Measurements from ENCODE around the gene ATP1A1. TPM values are rescaled to one million over a fixed set of nuclear protein-coding genes. Genes with fewer than 3 reads are reported as not detected.

The ATP1A1 gene
- polyA plus RNA-seq, 3 donors: 32.3 to 135 (median 32.7) TPM

DNA sequence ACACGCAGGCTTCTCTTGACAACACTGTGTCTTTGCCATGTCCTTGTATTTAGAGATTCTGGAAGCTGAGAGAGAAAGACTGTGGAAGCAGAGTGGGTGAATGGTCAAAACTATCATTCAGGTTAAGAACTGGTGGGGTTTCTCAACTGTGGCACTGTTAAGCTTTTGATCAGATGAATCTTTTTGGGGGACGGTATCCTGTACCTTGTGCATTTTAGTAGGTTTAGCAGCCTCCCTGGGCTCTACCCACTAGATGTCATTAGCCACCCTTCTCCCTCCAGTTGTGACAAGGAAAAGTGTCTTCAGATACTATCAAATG lies 39.4 kb downstream of the ATP1A1 start:
- H3K4me1 ChIP-seq (ENCODE audit: control insufficient read depth in 1 of 2, insufficient read depth in 2 of 2, low read length in 2 of 2): peaks cover 0 to under 1% of the 10 kb centered on the region in 2 donors
- TF ChIP-seq, protein P1, sequence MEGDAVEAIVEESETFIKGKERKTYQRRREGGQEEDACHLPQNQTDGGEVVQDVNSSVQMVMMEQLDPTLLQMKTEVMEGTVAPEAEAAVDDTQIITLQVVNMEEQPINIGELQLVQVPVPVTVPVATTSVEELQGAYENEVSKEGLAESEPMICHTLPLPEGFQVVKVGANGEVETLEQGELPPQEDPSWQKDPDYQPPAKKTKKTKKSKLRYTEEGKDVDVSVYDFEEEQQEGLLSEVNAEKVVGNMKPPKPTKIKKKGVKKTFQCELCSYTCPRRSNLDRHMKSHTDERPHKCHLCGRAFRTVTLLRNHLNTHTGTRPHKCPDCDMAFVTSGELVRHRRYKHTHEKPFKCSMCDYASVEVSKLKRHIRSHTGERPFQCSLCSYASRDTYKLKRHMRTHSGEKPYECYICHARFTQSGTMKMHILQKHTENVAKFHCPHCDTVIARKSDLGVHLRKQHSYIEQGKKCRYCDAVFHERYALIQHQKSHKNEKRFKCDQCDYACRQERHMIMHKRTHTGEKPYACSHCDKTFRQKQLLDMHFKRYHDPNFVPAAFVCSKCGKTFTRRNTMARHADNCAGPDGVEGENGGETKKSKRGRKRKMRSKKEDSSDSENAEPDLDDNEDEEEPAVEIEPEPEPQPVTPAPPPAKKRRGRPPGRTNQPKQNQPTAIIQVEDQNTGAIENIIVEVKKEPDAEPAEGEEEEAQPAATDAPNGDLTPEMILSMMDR (IDR thresholded peaks at IDR 0.05): no peak
- no peak overlapping the region for H3K4me2 ChIP-seq (replicated peaks; ENCODE audit: extremely low read depth, low read length, poor library complexity, severe bottlenecking)
- no peak for DNase-seq
- Mint-ChIP-seq H3K4me3 (no peak overlapping the region), H3K4me1 (peaks cover 3% of the 10 kb centered on the region), H3K9me3 (no peaks in the 10 kb centered on the region), H3K27ac (no peak overlapping the region), H3K36me3 (peaks cover 5 to 12% of the 10 kb centered on the region in 2 donors), H3K27me3 (ENCODE audit: low read depth in 3 of 3) (no peaks in the 10 kb centered on the region)
- H3K79me2 ChIP-seq (ENCODE audit: insufficient read depth, low read length): no peaks in the 10 kb centered on the region
- H3K27me3 ChIP-seq (ENCODE audit: control insufficient read depth in 2 of 2, insufficient read depth in 2 of 2, low read length in 2 of 2): no peaks in the 10 kb centered on the region
- H3K9me3 ChIP-seq (replicated peaks in 1 of 2; ENCODE audit: control insufficient read depth in 1 of 2, insufficient read depth in 1 of 2, low read length in 2 of 2): no peaks in the 10 kb centered on the region
- intact Hi-C loops (cut with micrococcal nuclease): no loop called here
- no peak overlapping the region for H3K4me3 ChIP-seq (replicated peaks in 1 of 3; ENCODE audit: low read depth in 2 of 3, low read length in 3 of 3)
- no peak overlapping the region for H3K9ac ChIP-seq (ENCODE audit: insufficient read depth, low read length, poor library complexity, severe bottlenecking)
- no peak overlapping the region for H2AFZ ChIP-seq (ENCODE audit: insufficient read depth, low read depth, low read length, poor library complexity, severe bottlenecking)
- WGBS (ENCODE audit: insufficient coverage): 100% methylated on average over 1 of the region's 2 CpGs
- no peaks in the 10 kb centered on the region for H4K20me1 ChIP-seq (ENCODE audit: insufficient read depth, low read length)
- no peak overlapping the region for H3K27ac ChIP-seq (ENCODE audit: low read depth in 1 of 2, low read length in 2 of 2)
- H3K36me3 ChIP-seq (replicated peaks in 1 of 2; ENCODE audit: control insufficient read depth in 1 of 2, insufficient read depth in 2 of 2, low read length in 2 of 2): peaks cover 0 to 9% of the 10 kb centered on the region in 2 donors

DNA sequence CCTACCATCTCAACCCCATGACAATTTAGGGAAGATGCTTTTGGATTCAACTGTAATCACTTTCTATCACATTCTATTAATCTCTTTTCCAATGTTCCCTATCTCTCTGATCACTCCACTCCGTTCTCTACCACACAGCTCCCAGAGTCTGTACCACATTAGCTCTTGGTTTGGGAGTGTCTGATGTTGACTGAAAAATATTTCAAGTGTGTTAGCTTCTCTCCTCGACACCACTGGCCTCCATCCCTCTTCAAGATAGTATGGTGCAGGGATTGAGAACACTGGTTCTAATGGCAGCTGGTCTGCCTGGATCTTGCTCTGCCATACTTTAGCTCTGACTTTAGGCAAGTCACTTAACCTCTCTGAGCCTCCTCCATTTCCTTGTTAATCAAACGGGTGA lies 39.9 kb downstream of the ATP1A1 start:
- no CpG with 5 or more reads among the region's 3 CpGs for whole genome bisulfite sequencing (ENCODE audit: insufficient coverage)
- H2AFZ ChIP-seq (ENCODE audit: insufficient read depth, low read depth, low read length, poor library complexity, severe bottlenecking): no peak overlapping the region
- H3K9me3 Mint-ChIP-seq: no peaks in the 10 kb centered on the region

More for the DNA sequence above, 39.9 kb downstream of the ATP1A1 start:
- Histone ChIP-seq H3K27ac (ENCODE audit: low read depth in 1 of 2, low read length in 2 of 2) (no peak overlapping the region), H3K9ac (ENCODE audit: insufficient read depth, low read length, poor library complexity, severe bottlenecking) (no peak overlapping the region), H3K36me3 (replicated peaks in 1 of 2; ENCODE audit: control insufficient read depth in 1 of 2, insufficient read depth in 2 of 2, low read length in 2 of 2) (peaks cover 0 to 4% of the 10 kb centered on the region in 2 donors), H3K4me3 (replicated peaks in 1 of 3; ENCODE audit: low read depth in 2 of 3, low read length in 3 of 3) (no peak overlapping the region), H3K4me1 (ENCODE audit: control insufficient read depth in 1 of 2, insufficient read depth in 2 of 2, low read length in 2 of 2) (peaks cover 4 to 5% of the 10 kb centered on the region in 2 donors), H4K20me1 (ENCODE audit: insufficient read depth, low read length) (no peaks in the 10 kb centered on the region), H3K9me3 (replicated peaks in 1 of 2; ENCODE audit: control insufficient read depth in 1 of 2, insufficient read depth in 1 of 2, low read length in 2 of 2) (no peaks in the 10 kb centered on the region), H3K4me2 (replicated peaks; ENCODE audit: extremely low read depth, low read length, poor library complexity, severe bottlenecking) (no peak overlapping the region), H3K27me3 (ENCODE audit: control insufficient read depth in 2 of 2, insufficient read depth in 2 of 2, low read length in 2 of 2) (no peaks in the 10 kb centered on the region), H3K79me2 (ENCODE audit: insufficient read depth, low read length) (peaks cover 4% of the 10 kb centered on the region)
- Mint-ChIP-seq H3K27ac (no peak overlapping the region), H3K27me3 (ENCODE audit: low read depth in 3 of 3) (no peaks in the 10 kb centered on the region), H3K4me1 (peaks cover 7% of the 10 kb centered on the region), H3K36me3 (peaks cover 5 to 7% of the 10 kb centered on the region in 2 donors), H3K4me3 (no peak overlapping the region)
- intact Hi-C loops (cut with micrococcal nuclease): no loop called here
- DNase-seq: no peak
- TF ChIP-seq, protein P1 (IDR thresholded peaks at IDR 0.05): no peak

Measured in CD14-positive monocyte (primary cell).